ENCODE results near the gene RIMOC1.

The RIMOC1 gene

DNA sequence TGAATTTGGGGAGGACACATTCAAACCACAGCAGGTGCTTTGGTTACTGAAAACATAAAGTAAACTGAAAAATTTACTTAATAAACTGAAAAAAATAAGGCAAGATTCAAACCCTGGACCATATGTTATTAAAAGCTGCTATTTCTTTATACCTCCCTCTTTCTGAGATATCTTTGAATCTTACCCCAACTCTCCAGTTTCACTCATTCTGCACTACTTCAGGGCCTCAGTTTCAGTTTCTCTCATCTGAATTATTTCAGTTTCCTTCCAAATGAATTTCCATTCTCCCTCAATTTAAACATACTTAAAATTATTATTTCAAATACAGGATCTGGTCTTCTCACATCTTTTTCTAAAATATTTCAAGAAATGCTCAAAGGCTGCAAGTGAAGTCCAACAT is 29.0 kb upstream of the RIMOC1 start:
- Histone ChIP-seq H3K27ac (no peak overlapping the region), H3K4me3 (ENCODE audit: low read depth, low read length) (no peak overlapping the region), H3K9me3 (ENCODE audit: severe bottlenecking) (no peaks in the 10 kb centered on the region), H3K36me3 (no peaks in the 10 kb centered on the region), H3K27me3 (ENCODE audit: insufficient read depth, low read depth, severe bottlenecking) (no peaks in the 10 kb centered on the region)
- TF ChIP-seq, protein P1, sequence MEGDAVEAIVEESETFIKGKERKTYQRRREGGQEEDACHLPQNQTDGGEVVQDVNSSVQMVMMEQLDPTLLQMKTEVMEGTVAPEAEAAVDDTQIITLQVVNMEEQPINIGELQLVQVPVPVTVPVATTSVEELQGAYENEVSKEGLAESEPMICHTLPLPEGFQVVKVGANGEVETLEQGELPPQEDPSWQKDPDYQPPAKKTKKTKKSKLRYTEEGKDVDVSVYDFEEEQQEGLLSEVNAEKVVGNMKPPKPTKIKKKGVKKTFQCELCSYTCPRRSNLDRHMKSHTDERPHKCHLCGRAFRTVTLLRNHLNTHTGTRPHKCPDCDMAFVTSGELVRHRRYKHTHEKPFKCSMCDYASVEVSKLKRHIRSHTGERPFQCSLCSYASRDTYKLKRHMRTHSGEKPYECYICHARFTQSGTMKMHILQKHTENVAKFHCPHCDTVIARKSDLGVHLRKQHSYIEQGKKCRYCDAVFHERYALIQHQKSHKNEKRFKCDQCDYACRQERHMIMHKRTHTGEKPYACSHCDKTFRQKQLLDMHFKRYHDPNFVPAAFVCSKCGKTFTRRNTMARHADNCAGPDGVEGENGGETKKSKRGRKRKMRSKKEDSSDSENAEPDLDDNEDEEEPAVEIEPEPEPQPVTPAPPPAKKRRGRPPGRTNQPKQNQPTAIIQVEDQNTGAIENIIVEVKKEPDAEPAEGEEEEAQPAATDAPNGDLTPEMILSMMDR (IDR thresholded peaks at IDR 0.05; ENCODE audit: low read depth, low read length) = no peak
- no peak for DNase-seq

GRCh38 chr5:41876678-41877077 is 27.5 kb upstream of the RIMOC1 start:
- H3K27ac ChIP-seq = no peak overlapping the region
- H3K36me3 ChIP-seq = no peaks in the 10 kb centered on the region
- DNase-seq = no peak
- no peaks in the 10 kb centered on the region for H3K9me3 ChIP-seq (ENCODE audit: severe bottlenecking)
- TF ChIP-seq, protein P1 (IDR thresholded peaks at IDR 0.05; ENCODE audit: low read depth, low read length) = no peak
- H3K27me3 ChIP-seq (ENCODE audit: insufficient read depth, low read depth, severe bottlenecking) = no peaks in the 10 kb centered on the region
- H3K4me3 ChIP-seq (ENCODE audit: low read depth, low read length) = no peak overlapping the region

DNA sequence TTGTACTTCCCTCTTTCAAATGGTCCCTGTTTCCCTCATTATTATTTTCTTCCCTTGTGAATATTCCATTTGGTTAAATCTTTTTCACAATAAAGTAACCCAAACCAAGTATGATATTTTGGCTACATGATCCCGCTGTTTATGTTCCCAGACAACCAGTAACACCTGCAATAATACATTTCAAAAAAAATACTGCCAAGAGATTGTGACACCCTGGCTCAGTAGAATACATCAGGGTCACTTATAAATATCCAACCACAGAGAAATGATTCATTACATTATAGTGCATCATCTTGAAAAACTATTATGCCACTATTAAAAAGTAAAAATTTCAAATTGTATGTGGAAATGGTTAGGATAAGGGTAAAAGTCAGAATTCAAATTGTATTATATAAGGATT is 26.7 kb upstream of the RIMOC1 start:
- DNase-seq = no peak
- Histone ChIP-seq H3K36me3 (no peaks in the 10 kb centered on the region), H3K27ac (no peak overlapping the region), H3K27me3 (ENCODE audit: insufficient read depth, low read depth, severe bottlenecking) (no peaks in the 10 kb centered on the region), H3K4me3 (ENCODE audit: low read depth, low read length) (no peak overlapping the region), H3K9me3 (ENCODE audit: severe bottlenecking) (no peaks in the 10 kb centered on the region)
- TF ChIP-seq, protein P1 (IDR thresholded peaks at IDR 0.05; ENCODE audit: low read depth, low read length) = no peak

DNA sequence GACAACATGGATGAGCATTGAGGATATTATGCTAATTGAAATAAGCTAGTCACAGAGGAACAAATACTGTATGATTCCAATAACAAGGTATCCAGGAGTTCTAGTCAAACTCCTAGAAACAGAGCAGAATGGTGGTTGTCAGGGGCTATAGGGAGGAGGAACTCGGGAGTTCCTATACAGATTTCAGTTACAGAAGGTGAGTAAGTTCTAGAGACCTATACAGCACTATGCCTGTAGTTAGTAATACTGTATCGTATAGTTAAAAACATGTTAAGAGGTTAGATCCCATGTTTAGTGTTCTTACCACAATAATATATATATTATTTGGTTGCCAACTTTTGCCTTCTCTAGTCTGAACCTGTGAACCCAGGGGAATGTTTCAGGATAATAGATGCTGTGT is 26.0 kb upstream of the RIMOC1 start:
- Histone ChIP-seq H3K9me3 (ENCODE audit: severe bottlenecking) (no peaks in the 10 kb centered on the region), H3K27me3 (ENCODE audit: insufficient read depth, low read depth, severe bottlenecking) (no peaks in the 10 kb centered on the region), H3K27ac (no peak overlapping the region), H3K4me3 (ENCODE audit: low read depth, low read length) (no peak overlapping the region), H3K36me3 (no peaks in the 10 kb centered on the region)
- TF ChIP-seq, protein P1 (IDR thresholded peaks at IDR 0.05; ENCODE audit: low read depth, low read length) = no peak
- DNase-seq = no peak

DNA sequence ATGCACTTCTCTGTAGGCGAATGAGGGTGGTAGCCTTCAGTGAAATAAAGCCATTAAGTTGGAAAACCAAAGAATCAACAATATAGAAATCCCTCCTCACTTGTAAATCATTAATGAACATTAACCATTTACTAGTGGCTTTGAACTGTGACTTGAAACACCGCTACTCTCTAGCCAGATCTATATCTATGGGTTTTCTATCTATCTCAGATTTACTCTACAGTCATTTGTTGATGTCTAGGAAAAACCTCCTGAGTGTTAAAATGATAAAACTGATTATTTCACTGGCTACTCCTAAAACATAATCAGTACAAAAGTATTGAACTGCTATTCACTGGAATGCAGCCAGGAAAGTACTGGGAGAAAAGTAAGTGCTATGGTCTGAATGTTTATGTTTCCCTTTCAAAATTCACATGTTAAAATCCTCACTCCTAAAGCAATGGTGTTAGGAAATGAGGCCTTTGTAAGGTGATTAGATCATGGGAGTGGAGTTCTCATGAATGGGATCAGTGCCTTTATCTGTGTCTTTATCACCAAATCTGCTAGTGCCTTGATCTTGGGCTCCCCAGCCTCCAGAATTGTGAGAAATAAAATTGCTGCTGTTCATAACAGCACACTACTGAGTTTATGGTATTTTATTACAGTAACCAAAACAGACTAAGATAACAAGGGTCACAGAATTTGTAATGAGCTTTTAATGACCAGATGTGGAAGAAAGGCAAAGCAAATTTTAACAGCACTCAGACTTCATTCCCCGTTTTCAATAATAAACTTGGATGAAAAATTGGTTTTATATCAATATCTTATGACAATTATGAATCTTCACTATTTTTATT is 25.3 kb upstream of the RIMOC1 start:
- H3K4me3 ChIP-seq (ENCODE audit: low read depth, low read length) = no peak overlapping the region
- no peak overlapping the region for H3K27ac ChIP-seq
- no peaks in the 10 kb centered on the region for H3K36me3 ChIP-seq
- TF ChIP-seq, protein P1 (IDR thresholded peaks at IDR 0.05; ENCODE audit: low read depth, low read length) = no peak
- no peak for DNase-seq
- H3K27me3 ChIP-seq (ENCODE audit: insufficient read depth, low read depth, severe bottlenecking) = no peaks in the 10 kb centered on the region
- H3K9me3 ChIP-seq (ENCODE audit: severe bottlenecking) = no peaks in the 10 kb centered on the region

GRCh38 chr5:41882765-41883164 is 21.4 kb upstream of the RIMOC1 start:
- TF ChIP-seq, protein P1 (IDR thresholded peaks at IDR 0.05; ENCODE audit: low read depth, low read length) = no peak
- Histone ChIP-seq H3K36me3 (no peaks in the 10 kb centered on the region), H3K27ac (no peak overlapping the region), H3K4me3 (ENCODE audit: low read depth, low read length) (no peak overlapping the region), H3K27me3 (ENCODE audit: insufficient read depth, low read depth, severe bottlenecking) (no peaks in the 10 kb centered on the region), H3K9me3 (ENCODE audit: severe bottlenecking) (no peaks in the 10 kb centered on the region)
- no peak for DNase-seq

All from WERI-Rb-1 (cell line).